ENCODE measurements around the gene AIFM2.
"Not testable (repeated sequence)": the region's sequence is repeated elsewhere in the genome, so short reads cannot be mapped to it uniquely, and the experiment has no call there.

AIFM2 gene

GRCh38 chr10:70084189-70084588 lies 48.4 kb downstream of the AIFM2 start:
- intact Hi-C loops (cut with micrococcal nuclease), result no loop called here
- H3K36me3 Mint-ChIP-seq (ENCODE audit: low read depth), result no peaks in the 10 kb centered on the region
- H3K4me1 Mint-ChIP-seq (ENCODE audit: low read depth), result peaks cover 7% of the 10 kb centered on the region
- no peaks in the 10 kb centered on the region for H3K27me3 Mint-ChIP-seq
- no peak overlapping the region for H3K4me3 Mint-ChIP-seq
- H3K9me3 Mint-ChIP-seq, result no peaks in the 10 kb centered on the region
- H3K27ac Mint-ChIP-seq, result no peak overlapping the region

- H3K4me3 Mint-ChIP-seq; H3K27ac Mint-ChIP-seq; H3K9me3 Mint-ChIP-seq; H3K27me3 Mint-ChIP-seq; intact Hi-C loops (cut with micrococcal nuclease); H3K4me1 Mint-ChIP-seq (ENCODE audit: low read depth); H3K36me3 Mint-ChIP-seq (ENCODE audit: low read depth): not testable (repeated sequence)
These were observed 51.8 kb downstream of the AIFM2 start for GRCh38 chr10:70080789-70081188.

- no peaks in the 10 kb centered on the region for H3K36me3 Mint-ChIP-seq (ENCODE audit: low read depth)
- H3K27ac Mint-ChIP-seq, result no peak overlapping the region
- no peaks in the 10 kb centered on the region for H3K9me3 Mint-ChIP-seq
- H3K4me3 Mint-ChIP-seq, result no peak overlapping the region
- no peaks in the 10 kb centered on the region for H3K27me3 Mint-ChIP-seq
- no peaks in the 10 kb centered on the region for H3K4me1 Mint-ChIP-seq (ENCODE audit: low read depth)
- intact Hi-C loops (cut with micrococcal nuclease), result no loop called here
These were observed 53.7 kb downstream of the AIFM2 start for GRCh38 chr10:70078937-70079336.

- no peaks in the 10 kb centered on the region for H3K4me1 Mint-ChIP-seq (ENCODE audit: low read depth)
- no peaks in the 10 kb centered on the region for H3K9me3 Mint-ChIP-seq
- no peak overlapping the region for H3K4me3 Mint-ChIP-seq
- H3K27ac Mint-ChIP-seq, result no peak overlapping the region
- intact Hi-C loops (cut with micrococcal nuclease), result no loop called here
- no peaks in the 10 kb centered on the region for H3K27me3 Mint-ChIP-seq
- no peaks in the 10 kb centered on the region for H3K36me3 Mint-ChIP-seq (ENCODE audit: low read depth)
These were observed 54.3 kb downstream of the AIFM2 start for GRCh38 chr10:70078329-70078728.

DNA sequence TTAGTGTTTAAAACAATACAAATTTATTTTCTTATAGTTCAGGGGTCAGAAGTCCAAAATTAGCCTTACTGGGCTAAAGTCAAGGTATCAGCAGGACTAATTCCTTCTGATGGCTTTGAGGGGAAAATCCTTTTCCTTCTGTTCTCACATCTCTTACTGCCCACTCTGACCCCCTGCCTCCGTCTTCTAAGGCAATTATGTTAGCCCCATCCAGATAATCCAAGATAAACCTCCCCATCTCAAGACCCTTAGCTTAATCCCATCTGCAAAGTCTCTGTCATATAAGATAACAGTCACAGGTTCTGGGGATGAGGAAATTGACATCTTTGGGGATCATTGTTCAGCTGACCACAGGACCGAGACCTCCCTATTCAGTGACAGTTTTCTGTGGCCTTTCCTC lies 57.7 kb downstream of the AIFM2 start:
- no peaks in the 10 kb centered on the region for H3K9me3 Mint-ChIP-seq
- no peaks in the 10 kb centered on the region for H3K36me3 Mint-ChIP-seq (ENCODE audit: low read depth)
- H3K27ac Mint-ChIP-seq, result no peak overlapping the region
- intact Hi-C loops (cut with micrococcal nuclease), result no loop called here
- H3K27me3 Mint-ChIP-seq, result no peaks in the 10 kb centered on the region
- H3K4me1 Mint-ChIP-seq (ENCODE audit: low read depth), result no peaks in the 10 kb centered on the region
- no peak overlapping the region for H3K4me3 Mint-ChIP-seq

GRCh38 chr10:70074165-70074564 lies 58.5 kb downstream of the AIFM2 start:
- intact Hi-C loops (cut with micrococcal nuclease), result no loop called here
- H3K9me3 Mint-ChIP-seq, result no peaks in the 10 kb centered on the region

DNA sequence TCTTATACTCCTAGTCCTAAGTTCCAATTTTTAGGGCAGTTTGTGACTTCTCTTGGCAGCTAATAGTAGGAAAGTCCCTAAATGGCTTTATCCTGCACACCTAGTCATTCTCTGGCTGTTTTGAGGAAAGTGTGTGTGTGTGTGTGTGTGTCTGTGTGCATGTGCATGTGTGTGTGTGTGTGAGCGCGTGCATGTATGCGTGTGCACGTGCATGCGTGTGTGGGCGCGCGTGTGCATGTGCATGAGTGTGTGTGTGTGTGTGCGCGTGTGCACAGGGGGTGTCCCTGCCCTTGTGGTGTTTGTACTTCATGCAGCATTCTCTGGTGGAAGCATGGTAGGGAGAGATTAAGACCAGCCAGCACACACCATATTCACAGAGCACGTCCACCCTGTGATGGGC lies 61.8 kb downstream of the AIFM2 start:
- no peaks in the 10 kb centered on the region for H3K9me3 Mint-ChIP-seq
- H3K27ac Mint-ChIP-seq, result no peak overlapping the region
- H3K4me3 Mint-ChIP-seq, result no peak overlapping the region
- intact Hi-C loops (cut with micrococcal nuclease), result no loop called here
- peaks cover 1% of the 10 kb centered on the region for H3K27me3 Mint-ChIP-seq
- no peaks in the 10 kb centered on the region for H3K4me1 Mint-ChIP-seq (ENCODE audit: low read depth)
- H3K36me3 Mint-ChIP-seq (ENCODE audit: low read depth), result no peaks in the 10 kb centered on the region

More at GRCh38 chr10:70074165-70074564, 58.5 kb downstream of the AIFM2 start:
- Mint-ChIP-seq H3K36me3 (ENCODE audit: low read depth) (no peaks in the 10 kb centered on the region), H3K27me3 (no peaks in the 10 kb centered on the region), H3K27ac (no peak overlapping the region), H3K4me1 (ENCODE audit: low read depth) (no peaks in the 10 kb centered on the region), H3K4me3 (no peak overlapping the region)

GRCh38 chr10:70069346-70069745 lies 63.3 kb downstream of the AIFM2 start:
- H3K4me3 Mint-ChIP-seq, result no peak overlapping the region
- H3K36me3 Mint-ChIP-seq (ENCODE audit: low read depth), result no peaks in the 10 kb centered on the region
- no peaks in the 10 kb centered on the region for H3K9me3 Mint-ChIP-seq
- peaks cover 1% of the 10 kb centered on the region for H3K27me3 Mint-ChIP-seq
- H3K27ac Mint-ChIP-seq, result no peak overlapping the region
- no peaks in the 10 kb centered on the region for H3K4me1 Mint-ChIP-seq (ENCODE audit: low read depth)
- intact Hi-C loops (cut with micrococcal nuclease), result no loop called here

DNA sequence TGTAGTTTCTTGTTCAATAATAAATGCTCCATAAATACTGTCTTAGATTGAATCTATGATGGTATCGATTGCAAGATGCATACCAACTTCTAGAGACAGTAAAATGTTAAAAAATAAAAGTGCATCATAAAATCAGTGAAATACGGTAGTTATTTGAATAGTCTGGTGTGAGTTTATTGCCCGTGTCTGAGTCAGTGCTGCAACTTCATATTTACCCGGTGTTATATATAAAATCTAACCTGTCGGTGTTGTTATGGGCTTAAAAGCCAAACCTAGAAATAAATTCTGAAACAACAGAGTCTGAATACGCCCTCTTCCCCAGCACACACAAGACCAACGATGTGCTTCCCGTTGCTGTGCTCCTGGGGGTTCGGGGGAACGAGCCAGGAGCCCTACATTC lies 63.7 kb downstream of the AIFM2 start:
- intact Hi-C loops (cut with micrococcal nuclease), result no loop called here
- Mint-ChIP-seq H3K27ac (no peak overlapping the region), H3K27me3 (peaks cover 1% of the 10 kb centered on the region), H3K4me3 (no peak overlapping the region), H3K4me1 (ENCODE audit: low read depth) (no peaks in the 10 kb centered on the region), H3K9me3 (no peaks in the 10 kb centered on the region), H3K36me3 (ENCODE audit: low read depth) (no peaks in the 10 kb centered on the region)

DNA sequence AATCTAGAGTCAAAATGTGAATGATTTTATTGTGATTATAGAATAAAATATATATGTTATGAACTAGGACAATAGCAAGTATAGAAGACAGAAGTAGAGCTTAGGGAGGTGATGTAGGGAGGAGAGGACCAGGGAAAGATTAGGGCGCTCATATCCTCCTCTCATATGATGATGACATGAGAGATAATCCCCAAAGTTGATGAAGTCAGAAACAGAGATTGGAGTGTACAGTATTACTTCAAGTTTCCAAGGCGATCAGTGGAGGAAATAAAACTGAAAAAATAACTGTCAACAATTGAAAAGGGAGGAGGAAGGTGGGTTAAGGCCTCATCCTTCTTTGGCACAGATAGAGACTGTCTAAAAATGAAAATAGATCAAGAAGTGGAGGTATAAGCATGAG lies 65.0 kb downstream of the AIFM2 start:
- H3K27me3 Mint-ChIP-seq, result peaks cover 1% of the 10 kb centered on the region

GRCh38 chr10:70066190-70066589 lies 66.4 kb downstream of the AIFM2 start:
- H3K27ac Mint-ChIP-seq, result no peak overlapping the region
- no peaks in the 10 kb centered on the region for H3K9me3 Mint-ChIP-seq
- peaks cover 1% of the 10 kb centered on the region for H3K27me3 Mint-ChIP-seq
- no peak overlapping the region for H3K4me3 Mint-ChIP-seq
- intact Hi-C loops (cut with micrococcal nuclease), result no loop called here
- no peaks in the 10 kb centered on the region for H3K4me1 Mint-ChIP-seq (ENCODE audit: low read depth)
- no peaks in the 10 kb centered on the region for H3K36me3 Mint-ChIP-seq (ENCODE audit: low read depth)

More for the DNA sequence above, 65.0 kb downstream of the AIFM2 start:
- no peak overlapping the region for H3K27ac Mint-ChIP-seq
- H3K4me3 Mint-ChIP-seq, result no peak overlapping the region
- intact Hi-C loops (cut with micrococcal nuclease), result no loop called here
- no peaks in the 10 kb centered on the region for H3K9me3 Mint-ChIP-seq
- no peaks in the 10 kb centered on the region for H3K36me3 Mint-ChIP-seq (ENCODE audit: low read depth)
- H3K4me1 Mint-ChIP-seq (ENCODE audit: low read depth), result no peaks in the 10 kb centered on the region

GRCh38 chr10:70064486-70064885 lies 68.1 kb downstream of the AIFM2 start:
- H3K9me3 Mint-ChIP-seq, result no peaks in the 10 kb centered on the region
- peaks cover 1% of the 10 kb centered on the region for H3K27me3 Mint-ChIP-seq
- H3K4me1 Mint-ChIP-seq (ENCODE audit: low read depth), result no peaks in the 10 kb centered on the region
- intact Hi-C loops (cut with micrococcal nuclease), result no loop called here
- H3K27ac Mint-ChIP-seq, result no peak overlapping the region
- H3K4me3 Mint-ChIP-seq, result no peak overlapping the region
- H3K36me3 Mint-ChIP-seq (ENCODE audit: low read depth), result no peaks in the 10 kb centered on the region

- Mint-ChIP-seq H3K9me3 (no peaks in the 10 kb centered on the region), H3K4me3 (no peak overlapping the region), H3K27me3 (peaks cover 1% of the 10 kb centered on the region), H3K27ac (no peak overlapping the region), H3K36me3 (ENCODE audit: low read depth) (no peaks in the 10 kb centered on the region), H3K4me1 (ENCODE audit: low read depth) (no peaks in the 10 kb centered on the region)
- intact Hi-C loops (cut with micrococcal nuclease), result no loop called here
These were observed 69.1 kb downstream of the AIFM2 start for GRCh38 chr10:70063418-70064098.

All from dendritic cell treated with granulocyte-macrophage colony-stimulating factor and Interleukin-4, amounts not matched to agents 40 ng/mL and 50 ng/mL, for 4 days (primary cell).